ENCODE results near the gene SNAP91. TPM values are rescaled to one million over a fixed set of nuclear protein-coding genes. Genes with fewer than 3 reads are reported as not detected.
A peak's percentile ranks its signal among the peaks of the same experiment; 100 is the strongest.

SNAP91 gene
- total and polyA plus RNA-seq, 2 of the 8 experiments (the other 6 are each of a cell fraction or from before 2014, with no cell fraction given): 1.3 to 1.5 TPM

GRCh38 chr6:83708970-83709747, at the start of gene SNAP91 (continued):
- TF ChIP-seq EZH2 (IDR thresholded peaks at IDR 0.05; ENCODE audit: low read depth, low read length, severe bottlenecking): no peak
- peak; percentile 53; the same call in 1 of the 2 replicates for TF ChIP-seq PHF8 (conservative IDR thresholded peaks at IDR 0.05; ENCODE audit: low read depth, low read length)
- TF ChIP-seq JUND (IDR thresholded peaks at IDR 0.05; ENCODE audit: low read length): no peak
- TF ChIP-seq GTF2F1 (IDR thresholded peaks at IDR 0.05; ENCODE audit: borderline replicate concordance, low read depth, low read length): no peak
- peak; percentile 37 for TF ChIP-seq RNF2 (IDR thresholded peaks at IDR 0.05; ENCODE audit: borderline replicate concordance, low read depth, low read length, missing control alignments, poor library complexity, severe bottlenecking)
- peak; percentile 54 for TF ChIP-seq ASH2L (IDR thresholded peaks at IDR 0.05; ENCODE audit: low read length)
- 0 out of 2 replicates have a peak, but pooled peaks have one; percentile 21 for TF ChIP-seq EGR1 (IDR thresholded peaks at IDR 0.05; ENCODE audit: borderline replicate concordance, low read depth, low read length)
- TF ChIP-seq HDAC2 (IDR thresholded peaks at IDR 0.05; ENCODE audit: borderline replicate concordance in 1 of 2, low read depth in 2 of 2, low read length in 2 of 2): 0 out of 4 replicates have a peak, but pooled peaks of 1 of the 2 experiments have one; percentile 69
- no peak for TF ChIP-seq SIRT6 (IDR thresholded peaks at IDR 0.05; ENCODE audit: low read length)
- TF ChIP-seq SRF (IDR thresholded peaks at IDR 0.05; ENCODE audit: low read depth, low read length): no peak
- no peak for TF ChIP-seq POLR2A (IDR thresholded peaks at IDR 0.05; ENCODE audit: control extremely low read depth in 1 of 2, low read depth in 2 of 2, low read length in 2 of 2)
- TF ChIP-seq ZNF274 (IDR thresholded peaks at IDR 0.05; ENCODE audit: borderline replicate concordance, extremely low read depth, low read length): no peak
- TF ChIP-seq, protein P1, sequence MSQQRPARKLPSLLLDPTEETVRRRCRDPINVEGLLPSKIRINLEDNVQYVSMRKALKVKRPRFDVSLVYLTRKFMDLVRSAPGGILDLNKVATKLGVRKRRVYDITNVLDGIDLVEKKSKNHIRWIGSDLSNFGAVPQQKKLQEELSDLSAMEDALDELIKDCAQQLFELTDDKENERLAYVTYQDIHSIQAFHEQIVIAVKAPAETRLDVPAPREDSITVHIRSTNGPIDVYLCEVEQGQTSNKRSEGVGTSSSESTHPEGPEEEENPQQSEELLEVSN (IDR thresholded peaks at IDR 0.05): 0 out of 2 replicates have a peak, but pooled peaks have one; percentile 40
- TF ChIP-seq SIX5 (IDR thresholded peaks at IDR 0.05; ENCODE audit: low read depth, low read length): no peak
- peak; percentile 85 to 88 for TF ChIP-seq SIN3A (conservative IDR thresholded peaks at IDR 0.05 in 1 of 2, IDR thresholded peaks at IDR 0.05 in 1 of 2; ENCODE audit: low read depth in 1 of 2, low read length in 2 of 2)
